NCI-H748 treated with DMSO at 0.1 percent for 48 hours (cell line): Measurements from ENCODE around the gene TSKU.

Experiments used
- DNase-seq: peaks from one replicate; lab custom pipeline; 2025; lab: John Stamatoyannopoulos, UW

The TSKU gene

GRCh38 chr11:76783294-76783895 is at the start of gene TSKU:
Gene TSKU, plus strand, starts transcription at chr11:76783356. Its CDS starts 12,261 bp downstream, at chr11:76795617.
- DNase-seq: no peak

GRCh38 chr11:76733906-76734305 is 49.2 kb upstream of the TSKU start:
- peak; percentile 22 for DNase-seq

GRCh38 chr11:76734456-76735420 is 48.4 kb upstream of the TSKU start:
- no peak for DNase-seq

GRCh38 chr11:76735841-76736240 is 47.3 kb upstream of the TSKU start:
- no peak for DNase-seq

GRCh38 chr11:76736266-76736665 is 46.9 kb upstream of the TSKU start:
- DNase-seq: no peak

- no peak for DNase-seq
Observed at GRCh38 chr11:76736773-76737495, 46.2 kb upstream of the TSKU start.

- no peak for DNase-seq
Observed at GRCh38 chr11:76738618-76739240, 44.4 kb upstream of the TSKU start.

- no peak for DNase-seq
Observed at GRCh38 chr11:76739798-76740197, 43.4 kb upstream of the TSKU start.

GRCh38 chr11:76740772-76741171 is 42.4 kb upstream of the TSKU start:
- no peak for DNase-seq

GRCh38 chr11:76742902-76743301 is 40.3 kb upstream of the TSKU start:
- DNase-seq: no peak

GRCh38 chr11:76744186-76745043 is 38.7 kb upstream of the TSKU start:
- no peak for DNase-seq

GRCh38 chr11:76745044-76745376 is 38.1 kb upstream of the TSKU start:
- no peak for DNase-seq

GRCh38 chr11:76745561-76746207 is 37.5 kb upstream of the TSKU start:
- DNase-seq: no peak

- DNase-seq: no peak
Observed at GRCh38 chr11:76747153-76747914, 35.8 kb upstream of the TSKU start.

- DNase-seq: no peak
Observed at GRCh38 chr11:76747915-76748860, 35.0 kb upstream of the TSKU start.

GRCh38 chr11:76748948-76749347 is 34.2 kb upstream of the TSKU start:
- DNase-seq: no peak

GRCh38 chr11:76750067-76750466 is 33.1 kb upstream of the TSKU start:
- DNase-seq: no peak

GRCh38 chr11:76750746-76751145 is 32.4 kb upstream of the TSKU start:
- no peak for DNase-seq
